ENCODE measurements around the gene SLIT2.

Gene SLIT2

GRCh38 chr4:20298986-20299385 is 47.3 kb downstream of the SLIT2 start:
- Histone ChIP-seq H3K79me2 (ENCODE audit: control insufficient read depth, insufficient read depth, low read length, unreplicated experiment) (peaks cover 7% of the 10 kb centered on the region), H3K36me3 (ENCODE audit: insufficient read depth, low read length) (no peaks in the 10 kb centered on the region), H3K4me3 (ENCODE audit: low read depth, low read length) (no peak overlapping the region), H3K4me1 (ENCODE audit: control insufficient read depth, insufficient read depth, low read length, unreplicated experiment) (peaks cover 10% of the 10 kb centered on the region), H3K27ac (ENCODE audit: low read depth, low read length) (no peak overlapping the region), H3K27me3 (ENCODE audit: insufficient read depth, low read length) (no peaks in the 10 kb centered on the region), H2AFZ (ENCODE audit: low read length, unreplicated experiment) (no peak overlapping the region)

GRCh38 chr4:20299515-20299914 is 47.8 kb downstream of the SLIT2 start:
- Histone ChIP-seq H3K4me1 (ENCODE audit: control insufficient read depth, insufficient read depth, low read length, unreplicated experiment) (peaks cover 10% of the 10 kb centered on the region), H3K79me2 (ENCODE audit: control insufficient read depth, insufficient read depth, low read length, unreplicated experiment) (peaks cover 7% of the 10 kb centered on the region), H3K27ac (ENCODE audit: low read depth, low read length) (no peak overlapping the region), H3K27me3 (ENCODE audit: insufficient read depth, low read length) (no peaks in the 10 kb centered on the region), H2AFZ (ENCODE audit: low read length, unreplicated experiment) (no peak overlapping the region), H3K4me3 (ENCODE audit: low read depth, low read length) (no peak overlapping the region), H3K36me3 (ENCODE audit: insufficient read depth, low read length) (no peaks in the 10 kb centered on the region)

- no peaks in the 10 kb centered on the region for H3K27me3 ChIP-seq (ENCODE audit: insufficient read depth, low read length)
- H3K36me3 ChIP-seq (ENCODE audit: insufficient read depth, low read length), result no peaks in the 10 kb centered on the region
Observed at GRCh38 chr4:20301161-20301560, 49.5 kb downstream of the SLIT2 start.

More at GRCh38 chr4:20301161-20301560, 49.5 kb downstream of the SLIT2 start:
- H3K27ac ChIP-seq (ENCODE audit: low read depth, low read length), result no peak overlapping the region
- H3K79me2 ChIP-seq (ENCODE audit: control insufficient read depth, insufficient read depth, low read length, unreplicated experiment), result peaks cover 7% of the 10 kb centered on the region
- H3K4me3 ChIP-seq (ENCODE audit: low read depth, low read length), result no peak overlapping the region
- peaks cover 10% of the 10 kb centered on the region for H3K4me1 ChIP-seq (ENCODE audit: control insufficient read depth, insufficient read depth, low read length, unreplicated experiment)
- H2AFZ ChIP-seq (ENCODE audit: low read length, unreplicated experiment), result no peak overlapping the region

All from ACC112 (cell line).